GM21529 (cell line): ENCODE measurements around the gene ELMO3.

Experiments
- ATAC-seq: cut with Tn5 transposase; IDR thresholded peaks from one replicate; pipeline ENCODE4 v1.9.1; 2021; ENCODE audit not compliant: unreplicated experiment

Gene ELMO3

DNA sequence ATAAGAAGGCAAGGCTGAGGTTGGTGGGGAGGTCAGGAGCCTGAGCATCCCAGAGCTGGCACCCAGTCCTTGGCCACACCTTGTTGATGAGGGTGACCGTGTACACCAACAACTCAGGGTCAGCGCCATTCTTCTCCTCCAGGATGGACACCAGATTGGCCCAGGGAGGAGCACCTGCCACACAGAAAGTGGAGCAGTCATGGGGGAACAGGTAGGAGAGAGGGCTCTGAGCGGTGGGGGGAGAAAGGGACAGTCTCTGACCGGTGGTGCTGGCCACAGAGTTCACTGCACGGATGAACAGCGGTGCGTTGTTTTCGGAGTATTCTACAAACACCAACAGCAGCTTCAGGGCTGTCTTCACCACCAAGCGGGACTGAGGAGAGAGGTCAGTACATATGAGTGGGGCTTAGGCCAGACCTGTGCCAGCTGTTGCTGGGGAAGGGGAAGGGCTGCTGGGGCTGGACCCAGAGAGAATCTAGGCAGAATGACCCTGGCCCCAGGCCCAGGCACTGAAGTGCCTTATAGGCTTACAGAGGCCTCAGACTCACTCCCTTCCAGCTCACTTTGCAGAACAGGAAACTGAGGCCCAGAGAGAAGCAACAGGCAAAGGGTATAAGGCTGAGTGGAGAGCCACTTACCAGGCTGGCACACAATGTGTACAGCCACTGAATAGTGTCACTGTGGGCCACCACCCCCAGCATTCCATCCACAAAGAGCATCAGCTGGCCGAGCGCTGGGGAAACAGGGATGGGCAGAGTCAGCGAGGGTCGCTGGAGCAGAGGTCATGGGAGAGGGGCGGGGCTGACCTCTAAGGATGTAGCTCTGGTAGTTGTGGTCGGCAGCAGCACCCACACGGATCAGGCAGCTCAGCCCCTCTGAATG is 38.7 kb downstream of the ELMO3 start:
- no peak for ATAC-seq

DNA sequence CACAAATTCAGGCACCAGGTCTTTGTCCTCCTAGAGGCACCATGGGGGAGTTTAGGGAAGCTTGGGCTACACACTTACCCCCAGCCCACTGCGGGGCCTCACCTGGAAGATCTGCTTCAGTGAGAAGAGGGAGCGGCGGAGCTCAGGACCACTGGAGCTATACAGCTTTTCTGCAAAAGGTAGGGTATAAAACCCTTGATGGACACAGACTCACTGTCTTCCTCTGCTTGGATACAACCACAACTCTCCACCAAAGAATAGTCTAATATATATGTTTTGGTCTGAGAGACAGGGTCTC is 39.3 kb downstream of the ELMO3 start:
- ATAC-seq, result no peak

DNA sequence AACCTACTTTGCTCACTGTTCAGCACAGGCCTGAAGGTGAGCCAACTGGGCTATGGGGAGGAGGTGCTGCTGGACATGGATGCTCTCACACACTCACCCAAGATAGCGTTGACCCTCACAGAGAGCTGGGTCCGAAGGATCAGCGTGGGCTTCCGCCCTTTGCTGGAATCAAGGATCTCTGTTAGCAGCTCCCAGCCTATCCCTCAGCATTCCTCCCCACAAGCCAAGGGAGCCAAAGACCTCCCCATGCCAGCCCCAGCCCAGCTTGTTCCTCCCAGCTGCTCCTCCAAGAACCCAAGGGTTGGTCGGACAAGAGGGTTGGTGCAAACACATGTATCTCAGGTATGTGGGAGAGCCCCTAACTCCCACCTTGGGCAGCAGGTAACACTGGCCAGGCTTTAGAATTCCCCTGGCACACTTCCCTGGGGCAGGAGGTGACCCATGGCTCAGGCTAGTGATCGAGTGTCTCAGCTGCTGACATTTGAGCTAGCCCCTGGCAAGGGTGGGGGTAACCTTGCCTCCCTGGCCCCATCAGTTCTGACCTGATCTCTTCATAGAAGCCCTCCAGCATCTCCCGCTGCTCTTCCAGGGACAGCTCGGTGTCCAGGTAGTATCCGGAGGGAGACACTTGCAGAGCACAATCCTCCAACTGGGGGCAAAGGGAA is 40.0 kb downstream of the ELMO3 start:
- ATAC-seq, result no peak

DNA sequence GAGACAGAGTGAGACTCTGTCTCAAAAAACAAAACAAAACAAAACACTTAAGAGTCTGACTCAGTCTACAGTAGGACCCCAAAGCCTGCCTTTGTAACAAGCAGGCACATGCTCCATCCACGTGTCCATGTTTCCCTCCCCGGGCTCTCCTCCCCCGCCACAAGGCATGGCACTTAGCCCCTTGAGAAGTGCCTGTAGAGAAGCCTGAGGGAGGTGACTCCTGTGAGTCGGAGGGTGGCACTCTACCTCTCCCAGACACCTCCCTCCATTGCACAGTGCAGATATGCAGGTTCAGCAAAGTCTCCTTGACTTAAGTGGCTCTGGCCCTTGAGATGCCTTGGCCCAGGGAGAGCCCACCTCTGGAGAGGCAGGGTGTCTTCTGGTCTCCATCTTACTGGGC is 41.6 kb downstream of the ELMO3 start:
- no peak for ATAC-seq

DNA sequence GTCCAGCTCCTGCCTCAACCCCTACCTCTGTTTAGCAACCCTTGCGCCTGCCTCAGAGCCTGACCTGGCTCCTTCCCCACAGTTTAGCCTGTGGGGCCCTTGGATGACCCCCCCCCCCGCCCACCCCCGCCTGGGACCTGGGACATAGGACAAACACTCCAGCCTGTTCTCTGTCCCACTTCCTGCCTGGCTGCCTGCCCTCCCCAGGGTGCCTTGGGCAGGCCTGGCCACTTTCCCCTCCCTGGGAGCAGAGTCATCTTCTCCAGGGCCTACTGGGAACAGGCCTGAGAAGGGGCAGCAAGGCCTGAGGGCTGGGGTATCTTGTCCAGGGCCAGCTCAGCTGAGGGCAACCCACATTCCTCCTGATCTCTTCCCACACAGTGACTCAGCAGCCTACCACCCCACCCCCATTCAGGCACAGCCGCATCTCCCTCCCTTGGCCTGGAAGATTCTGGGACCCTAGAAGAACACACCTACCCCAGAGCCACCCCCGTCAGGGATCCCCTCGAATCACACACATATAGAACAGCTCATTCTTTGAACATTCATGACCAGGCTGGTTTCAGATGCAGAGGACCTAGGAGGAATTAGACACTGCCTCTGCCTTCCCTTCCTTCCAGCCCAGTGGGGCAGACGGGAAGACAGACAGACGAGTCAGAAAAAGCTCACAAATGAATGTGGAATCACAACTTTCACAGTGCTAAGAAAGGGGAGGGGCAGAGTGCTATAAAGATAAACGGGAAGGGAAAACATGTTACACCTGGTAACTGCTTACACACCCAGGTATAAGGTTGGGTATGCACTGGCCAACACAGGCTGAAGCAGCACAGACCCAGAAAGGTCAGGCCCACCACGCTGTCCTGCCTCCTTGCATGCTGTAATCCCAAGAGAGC is 42.3 kb downstream of the ELMO3 start:
- no peak for ATAC-seq

DNA sequence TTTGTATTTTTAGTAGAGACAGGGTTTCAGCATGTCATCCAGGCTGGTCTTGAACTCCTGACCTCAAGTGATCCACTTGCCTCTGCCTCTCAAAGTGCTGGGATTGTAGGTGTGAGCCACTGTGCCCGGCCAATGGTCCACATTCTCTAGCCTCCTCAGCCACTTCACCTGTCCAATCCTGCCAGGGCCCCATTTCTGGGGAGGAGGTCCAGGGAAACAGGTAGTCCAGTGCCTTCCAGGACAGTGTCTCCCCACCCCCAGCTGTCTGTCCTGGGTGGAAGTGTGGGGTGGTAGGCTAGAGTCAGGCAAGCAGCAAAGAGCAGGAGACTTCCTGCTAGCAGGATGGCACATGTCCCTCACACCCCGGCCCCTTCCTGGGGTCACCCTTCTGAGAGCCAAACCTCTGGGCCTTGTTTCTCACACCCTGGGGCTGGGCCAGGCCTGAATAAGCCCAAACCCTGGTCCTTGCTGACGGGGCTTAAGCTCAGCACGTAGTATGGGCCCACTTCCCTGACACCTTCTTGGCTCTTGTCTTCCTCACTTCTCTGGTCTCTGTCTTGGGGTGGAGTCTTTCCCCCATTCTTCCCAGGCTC is 43.3 kb downstream of the ELMO3 start:
- ATAC-seq, result no peak

DNA sequence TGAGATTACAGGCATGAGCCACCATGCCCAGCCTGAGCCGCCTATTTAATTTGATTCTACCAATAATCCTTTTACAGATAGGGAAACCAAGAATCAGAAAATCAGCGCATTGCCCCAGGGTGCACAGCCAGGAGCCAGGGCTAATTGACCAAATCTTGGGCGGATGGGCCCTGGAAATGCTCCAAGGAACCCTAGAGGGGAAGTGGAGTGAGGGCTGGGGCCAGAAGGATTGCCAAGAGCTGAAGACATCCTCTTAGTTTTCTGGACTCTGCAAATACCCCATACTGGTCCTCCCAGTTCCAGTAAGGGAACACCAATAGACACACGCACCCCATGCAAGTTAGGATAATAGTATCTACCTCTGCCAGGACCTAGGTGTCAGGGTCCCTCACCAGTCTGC is 44.5 kb downstream of the ELMO3 start:
- ATAC-seq, result no peak

DNA sequence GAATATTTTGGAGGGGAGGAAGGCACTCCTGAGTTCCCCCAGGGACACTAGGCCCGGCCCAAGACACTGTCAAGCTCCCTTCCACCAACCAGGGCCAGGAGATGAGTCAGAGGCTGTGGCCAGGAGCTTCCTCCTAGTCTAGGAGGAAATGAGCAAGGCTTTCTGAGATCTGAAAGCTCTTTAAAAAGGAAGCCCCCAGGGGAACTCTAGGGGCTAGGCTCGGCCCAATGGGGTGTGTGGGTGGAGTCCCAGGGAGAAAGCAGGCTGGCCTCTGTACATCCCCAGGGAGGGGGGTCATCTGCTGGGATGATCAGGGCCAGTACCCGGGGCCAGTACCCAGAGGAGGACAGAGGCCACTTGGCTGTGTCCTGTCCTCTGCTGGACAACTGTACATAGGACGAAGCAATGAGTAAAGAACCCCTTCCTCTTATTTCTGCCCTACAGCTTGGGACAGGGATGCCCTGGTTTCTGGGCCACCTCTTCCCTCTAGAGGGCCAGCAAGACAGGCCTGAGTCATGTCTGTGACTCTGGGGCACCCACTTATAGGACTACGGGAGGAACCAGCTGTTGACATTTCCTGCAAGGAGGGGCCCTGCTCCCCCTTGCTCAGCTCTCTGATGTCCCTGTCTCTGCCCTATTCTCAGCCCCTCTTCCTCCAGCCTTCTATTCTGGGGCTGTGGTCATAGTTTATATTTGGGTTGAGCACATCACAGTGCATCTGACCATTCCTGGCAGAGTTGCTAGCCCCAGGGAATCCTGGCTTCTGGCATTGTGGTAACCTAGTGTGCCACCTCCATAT is 45.7 kb downstream of the ELMO3 start:
- ATAC-seq, result peak; percentile 54

DNA sequence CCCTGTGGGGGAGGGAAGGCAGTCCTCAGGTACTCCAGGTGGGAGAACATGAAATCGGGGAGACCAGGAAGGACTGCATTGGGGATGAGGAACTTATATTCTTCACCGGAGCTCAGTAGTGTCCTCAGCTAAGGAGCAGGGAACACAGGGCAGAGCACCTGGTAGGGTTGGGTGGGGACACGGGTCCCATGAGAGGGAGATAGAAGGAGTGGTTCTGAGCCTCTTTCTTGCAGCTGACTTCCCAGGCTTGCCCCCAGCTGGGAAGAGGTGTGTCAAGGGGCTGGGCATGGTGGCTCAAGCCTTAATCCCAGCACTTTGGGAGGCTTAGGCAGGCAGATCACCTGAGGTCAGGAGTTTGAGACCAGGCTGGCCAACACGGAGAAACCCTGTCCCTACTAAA is 46.3 kb downstream of the ELMO3 start:
- no peak for ATAC-seq

DNA sequence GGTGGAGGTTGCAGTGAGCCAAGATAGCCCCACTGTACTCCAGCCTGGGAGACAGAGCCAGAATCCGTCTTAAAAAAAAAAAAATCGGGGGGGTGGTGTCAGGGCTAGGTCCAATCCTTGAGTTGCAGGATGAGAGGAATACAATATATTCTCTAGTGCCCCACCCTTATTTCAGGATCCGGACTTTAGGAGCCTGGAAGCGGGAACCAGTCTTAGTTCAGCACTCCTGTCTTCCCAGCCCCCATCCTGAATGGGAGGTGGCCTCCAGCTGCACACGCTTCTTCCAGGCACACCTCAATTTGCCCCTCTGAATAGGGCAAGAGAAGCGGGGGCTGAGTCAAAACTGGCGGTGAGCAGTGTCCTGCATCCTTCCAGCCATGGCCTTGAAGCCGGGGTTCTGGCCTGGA is 46.7 kb downstream of the ELMO3 start:
- ATAC-seq, result no peak

DNA sequence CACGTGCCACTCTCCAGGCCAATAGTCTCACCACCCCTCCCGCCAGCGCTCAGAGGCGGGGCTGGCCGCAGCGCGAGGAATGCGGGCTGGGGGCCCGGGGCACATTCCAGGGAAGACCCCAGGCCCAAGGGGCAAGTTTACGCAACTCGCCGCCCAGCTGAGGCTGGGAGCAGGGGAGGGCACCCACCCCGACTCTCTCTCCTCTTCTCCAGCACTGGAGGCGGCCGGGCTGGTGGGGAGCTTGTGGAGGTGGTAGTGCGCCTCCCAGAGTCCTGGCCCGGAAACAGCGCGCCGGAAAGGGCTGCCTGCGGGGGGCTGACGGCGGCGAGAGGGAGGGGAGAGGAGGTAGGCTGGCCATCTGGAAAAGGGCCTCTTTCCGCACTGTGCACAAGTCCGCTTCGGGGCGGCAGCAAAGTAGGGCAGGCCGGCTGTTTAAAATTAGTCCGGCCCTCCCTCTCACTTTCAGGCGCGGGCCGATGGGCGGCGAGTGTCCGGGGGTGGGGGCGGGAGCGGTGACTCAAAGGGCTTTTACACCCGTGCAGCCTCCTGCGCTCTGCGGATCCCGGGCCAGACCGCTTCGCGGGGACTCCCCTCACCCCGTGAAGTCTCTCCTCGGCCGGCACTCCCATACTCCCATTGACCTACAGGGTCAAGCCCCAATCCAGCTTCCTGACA is 47.3 kb downstream of the ELMO3 start:
- peak; percentile 29 for ATAC-seq

DNA sequence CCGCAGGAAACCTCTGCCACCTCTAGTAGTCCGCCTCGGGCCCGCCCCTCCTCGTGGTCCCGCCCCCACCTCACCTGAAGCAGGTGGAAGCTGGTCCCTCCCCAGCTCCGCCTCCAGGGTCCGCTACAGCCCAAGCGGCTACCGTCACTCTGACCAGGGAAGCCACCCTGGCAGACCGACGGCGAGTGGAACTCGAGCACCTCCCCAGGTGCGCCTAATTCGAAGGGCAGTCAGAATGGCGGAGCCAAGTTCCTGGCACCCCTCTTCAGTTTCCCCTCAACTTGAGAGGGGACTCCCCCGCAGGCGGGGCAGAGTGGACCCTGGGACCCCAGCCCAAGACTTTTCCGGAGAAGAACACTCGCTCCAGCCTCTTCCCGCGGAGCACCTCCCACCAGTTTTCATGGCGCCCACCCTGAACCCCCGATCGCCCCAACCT is 47.8 kb downstream of the ELMO3 start:
- peak; percentile 15 for ATAC-seq

DNA sequence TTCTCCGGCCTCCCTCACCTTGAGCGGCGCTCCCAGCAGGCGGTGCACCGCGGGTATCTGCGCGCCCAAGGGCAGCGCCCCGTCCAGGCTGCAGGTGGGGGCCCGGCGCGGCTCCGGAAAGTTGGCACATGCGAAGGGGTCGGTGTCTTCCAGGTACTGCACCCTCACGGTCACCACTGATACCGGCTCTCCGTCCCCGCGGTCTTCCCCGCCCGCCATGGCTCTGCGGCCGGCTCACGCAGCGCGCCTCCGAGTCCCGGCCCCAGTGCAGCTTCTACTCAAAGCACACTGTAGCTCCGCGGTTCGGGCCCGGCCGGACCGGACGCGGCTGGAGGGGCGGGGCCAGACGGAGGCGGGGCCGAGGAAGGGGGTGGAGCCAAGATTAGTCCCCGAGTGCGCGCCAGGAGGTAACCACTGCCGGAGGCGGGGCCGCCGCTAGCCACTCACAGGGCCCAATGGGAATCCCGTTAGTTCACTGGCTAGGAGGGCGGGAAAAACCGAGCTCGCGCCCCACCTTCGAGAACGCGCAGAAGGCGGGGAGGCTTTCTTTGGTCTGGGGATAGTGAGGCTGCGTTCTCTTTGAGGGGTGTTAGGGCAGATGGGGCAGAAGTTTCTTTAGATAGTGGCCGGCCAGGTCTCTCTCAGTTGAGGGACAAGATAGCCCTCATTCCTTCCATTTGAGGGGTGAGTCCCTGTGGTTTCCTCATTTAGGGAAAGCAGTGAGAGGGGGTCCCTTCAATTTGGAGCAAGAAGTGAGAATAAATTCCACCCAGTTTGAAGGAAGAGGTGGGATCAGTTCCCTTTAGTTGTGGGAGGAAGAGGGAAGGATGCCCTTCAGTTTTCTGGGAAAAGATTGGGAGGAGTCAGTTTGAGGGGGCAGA is 48.5 kb downstream of the ELMO3 start, which contains the start of gene FHOD1:
Gene FHOD1, minus strand, starts transcription at position 290 of the 881 bp plus-strand sequence. Its CDS starts 71 bp downstream, at position 219.
- ATAC-seq, result peak; percentile 42

DNA sequence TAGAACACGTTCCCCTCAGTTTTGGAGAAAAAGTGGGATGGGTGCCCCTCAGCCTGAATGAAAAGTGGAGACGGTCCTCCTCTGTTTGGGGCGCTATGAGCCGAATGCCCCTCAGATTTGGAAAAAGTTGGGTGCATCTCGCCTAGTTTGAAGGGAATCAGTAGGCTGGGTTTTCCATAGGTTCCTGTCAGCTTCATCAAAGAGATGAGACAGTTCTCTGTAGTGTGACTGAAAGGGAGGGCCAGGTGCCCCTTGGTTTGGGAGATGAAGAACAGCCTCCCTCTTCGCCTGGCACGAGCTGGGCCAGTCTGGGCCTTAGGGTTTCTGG is 49.1 kb downstream of the ELMO3 start:
- no peak for ATAC-seq

DNA sequence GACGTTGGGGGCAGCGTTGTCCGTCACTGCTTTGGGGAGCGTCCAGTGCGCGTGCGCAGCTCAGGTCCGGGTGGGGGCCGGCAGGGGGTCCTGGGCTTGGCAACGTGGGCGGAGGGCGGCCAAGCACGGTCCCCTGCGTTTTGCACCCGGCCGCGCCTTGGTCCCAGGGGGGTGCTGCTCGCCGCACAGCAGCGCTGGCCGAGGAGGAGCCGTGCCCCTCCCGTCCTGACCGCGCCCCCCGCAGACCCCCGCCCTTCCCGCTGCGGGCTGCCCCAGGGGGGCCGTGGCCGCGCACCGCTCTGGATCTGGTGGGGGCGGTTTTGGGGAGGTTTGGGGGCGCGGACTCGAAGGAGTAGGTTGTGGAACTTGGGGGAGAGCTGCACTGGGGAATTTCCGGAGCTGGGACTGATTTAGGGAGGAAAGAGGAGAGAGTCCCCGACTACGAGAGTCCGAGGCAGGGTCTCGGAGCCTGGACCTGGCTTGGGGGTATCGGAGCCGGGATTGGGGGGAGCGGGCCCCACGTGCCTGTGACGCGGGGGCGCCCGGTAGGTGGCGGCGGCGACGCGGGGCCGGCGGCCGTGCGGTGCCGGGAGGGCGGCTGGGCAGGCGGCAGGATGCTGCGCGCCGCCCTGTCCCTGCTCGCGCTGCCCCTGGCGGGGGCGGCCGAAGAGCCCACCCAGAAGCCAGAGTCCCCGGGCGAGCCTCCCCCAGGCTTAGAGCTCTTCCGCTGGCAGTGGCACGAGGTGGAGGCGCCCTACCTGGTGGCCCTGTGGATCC is 49.7 kb downstream of the ELMO3 start, which contains the start of gene SLC9A5:
Gene SLC9A5, plus strand, starts transcription at position 579 of the 777 bp plus-strand sequence. Its CDS starts 36 bp downstream, at position 615.
- ATAC-seq, result no peak

DNA sequence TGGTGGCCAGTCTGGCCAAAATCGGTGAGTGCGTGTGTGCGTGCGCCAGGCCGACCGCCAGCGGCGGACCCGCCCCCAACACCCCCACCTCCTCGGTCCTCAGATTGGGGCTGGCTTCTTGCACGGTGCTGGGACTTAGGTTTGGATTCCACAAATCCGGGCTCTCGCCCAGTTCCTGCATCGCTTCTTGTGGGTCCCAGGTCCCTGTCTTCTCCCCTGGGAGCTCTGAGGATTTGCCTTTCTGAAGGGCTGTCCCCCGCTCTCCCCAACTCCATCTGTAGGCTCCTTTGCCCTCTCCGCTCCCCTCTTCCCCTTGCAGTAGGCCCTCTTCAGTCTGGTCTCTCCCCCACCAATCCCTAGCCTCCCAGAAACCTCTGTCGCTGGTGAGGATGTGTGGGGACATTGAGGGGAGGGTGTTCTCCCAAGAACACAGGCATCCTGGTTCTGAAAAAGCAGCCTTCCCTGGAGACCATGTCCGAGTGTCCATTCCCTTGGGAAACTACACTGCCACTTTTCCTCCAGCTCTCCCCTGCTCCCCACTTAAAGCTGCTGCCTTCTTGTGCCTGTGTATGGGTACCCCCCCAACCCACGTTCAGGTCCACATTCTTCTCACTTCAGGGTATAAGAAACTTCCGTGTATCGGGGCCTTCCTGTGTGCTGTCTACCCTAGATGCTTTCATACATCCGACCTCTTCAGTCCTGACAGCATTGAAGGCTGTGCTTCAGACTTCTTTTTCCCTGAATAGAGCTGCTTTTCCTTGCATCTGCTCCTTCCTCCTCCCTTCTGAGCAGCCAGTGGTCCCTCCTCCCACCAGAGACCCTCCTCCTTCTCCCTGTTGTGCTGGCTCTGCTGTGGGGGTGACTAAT is 50.5 kb downstream of the ELMO3 start:
- ATAC-seq, result no peak

DNA sequence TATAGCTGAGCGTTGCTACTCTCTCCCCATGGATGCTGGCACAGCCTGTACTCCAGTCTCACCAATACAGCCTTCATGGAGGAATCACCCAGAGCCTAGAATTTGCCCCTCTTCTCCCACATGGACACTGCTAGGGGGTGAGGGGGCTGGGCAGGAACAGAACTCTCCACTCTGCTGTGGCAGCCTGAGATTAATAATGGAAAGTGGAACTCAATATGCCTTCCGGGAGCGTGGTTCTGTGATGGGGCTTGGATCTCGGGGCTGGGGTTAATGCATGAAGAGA is 51.1 kb downstream of the ELMO3 start:
- ATAC-seq, result no peak
